Central memory CD8-positive, alpha-beta T cell (primary cell): ENCODE data around the gene TET3.

Source experiments
- ATAC-seq: fragments of 150-1000 bp; cut with Tn5 transposase; replicated peaks from 2 replicates; pipeline ENCODE4 v1.10.0; 2022; ENCODE audit warnings: mild to moderate bottlenecking, moderate FRiP score, moderate number of reproducible peaks; ENCODE audit not compliant: poor library complexity, severe bottlenecking; ENCODE audit errors: extremely low read depth
- DNase-seq, 2 donors: peaks; one replicate each; pipeline ENCODE4 v3.0.0; 2021; ENCODE audit warnings: low spot score in 2 of 2
- H3K27ac Mint-ChIP-seq: one replicate; pipeline ENCODE4 v1.8.0; 2022; ENCODE audit warnings: low read depth, mild to moderate bottlenecking, moderate library complexity, mixed read lengths
- H3K27me3 Mint-ChIP-seq: one replicate; pipeline ENCODE4 v1.8.0; 2022; ENCODE audit warnings: mixed read lengths
- H3K36me3 Mint-ChIP-seq: one replicate; pipeline ENCODE4 v1.8.0; 2022; ENCODE audit warnings: mild to moderate bottlenecking, moderate library complexity, mixed read lengths; ENCODE audit not compliant: insufficient read depth
- H3K4me1 Mint-ChIP-seq: one replicate; pipeline ENCODE4 v1.8.0; 2022; ENCODE audit warnings: mixed read lengths
- H3K4me3 Mint-ChIP-seq: one replicate; pipeline ENCODE4 v1.8.0; 2022; ENCODE audit warnings: mild to moderate bottlenecking, moderate library complexity, mixed read lengths
- H3K9me3 Mint-ChIP-seq: one replicate; pipeline ENCODE4 v1.8.0; 2022; ENCODE audit warnings: mixed read lengths

Gene TET3

DNA sequence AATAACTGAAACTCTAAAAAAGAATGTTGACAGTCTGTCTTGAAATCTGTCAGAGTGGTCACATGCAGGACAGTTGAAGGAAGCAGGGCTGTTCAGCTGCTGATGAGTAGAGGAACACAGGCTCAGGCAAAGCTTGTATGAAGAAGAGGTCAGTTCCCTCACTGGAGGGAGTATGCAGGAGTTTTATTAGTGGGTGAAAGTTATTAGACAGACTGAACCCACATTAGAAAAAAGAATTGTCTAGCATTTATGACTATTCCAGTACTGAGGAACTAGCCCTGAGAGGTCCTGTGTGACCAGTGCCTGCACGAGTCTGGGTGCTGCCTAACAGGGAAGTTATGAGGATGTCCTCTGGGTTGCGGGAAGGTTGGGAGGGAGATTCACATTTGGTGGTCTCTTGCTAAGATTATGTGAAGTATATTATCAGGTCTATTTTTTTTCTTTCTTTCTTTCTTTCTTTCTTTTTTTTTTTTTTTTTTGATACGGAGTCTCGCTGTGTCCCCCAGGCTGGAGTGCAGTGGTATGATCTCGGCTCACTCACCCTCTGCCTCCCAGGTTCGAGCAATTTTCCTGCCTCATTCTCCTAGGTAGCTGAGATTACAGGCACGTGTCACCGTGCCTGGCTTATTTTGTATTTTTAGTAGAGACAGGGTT is 9.6 kb downstream of the TET3 start:
- Mint-ChIP-seq H3K4me1 (peaks cover 63% of the 10 kb centered on the region), H3K9me3 (no peaks in the 10 kb centered on the region), H3K4me3 (no peak overlapping the region), H3K27ac (no peak overlapping the region), H3K36me3 (peaks cover 8% of the 10 kb centered on the region), H3K27me3 (no peaks in the 10 kb centered on the region)
- ATAC-seq (no peak), DNase-seq (no peak)

DNA sequence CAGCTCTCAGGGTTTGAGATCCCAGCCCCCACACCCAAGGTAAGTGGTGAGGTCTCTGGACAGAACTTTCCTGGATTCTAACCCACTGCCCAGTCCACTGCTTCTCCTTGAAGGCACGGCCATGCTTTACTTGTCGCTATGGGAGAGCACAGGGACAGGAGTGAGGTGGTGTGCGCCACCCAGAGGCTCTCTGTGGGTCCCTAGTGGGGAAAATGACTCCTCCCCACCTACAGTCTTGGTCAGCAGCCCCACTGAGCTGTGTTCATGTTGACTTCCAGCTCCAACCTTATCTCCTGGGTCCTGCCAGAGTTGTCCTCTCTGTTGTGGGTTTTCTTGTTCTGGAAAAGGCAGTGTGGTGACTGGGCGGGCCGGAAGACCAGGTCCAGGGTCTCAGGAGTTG is 11.1 kb downstream of the TET3 start:
- Mint-ChIP-seq H3K27me3 (no peaks in the 10 kb centered on the region), H3K4me3 (no peak overlapping the region), H3K27ac (no peak overlapping the region), H3K4me1 (peaks cover 65% of the 10 kb centered on the region), H3K9me3 (no peaks in the 10 kb centered on the region), H3K36me3 (peaks cover 7% of the 10 kb centered on the region)
- DNase-seq (no peak), ATAC-seq (no peak)

DNA sequence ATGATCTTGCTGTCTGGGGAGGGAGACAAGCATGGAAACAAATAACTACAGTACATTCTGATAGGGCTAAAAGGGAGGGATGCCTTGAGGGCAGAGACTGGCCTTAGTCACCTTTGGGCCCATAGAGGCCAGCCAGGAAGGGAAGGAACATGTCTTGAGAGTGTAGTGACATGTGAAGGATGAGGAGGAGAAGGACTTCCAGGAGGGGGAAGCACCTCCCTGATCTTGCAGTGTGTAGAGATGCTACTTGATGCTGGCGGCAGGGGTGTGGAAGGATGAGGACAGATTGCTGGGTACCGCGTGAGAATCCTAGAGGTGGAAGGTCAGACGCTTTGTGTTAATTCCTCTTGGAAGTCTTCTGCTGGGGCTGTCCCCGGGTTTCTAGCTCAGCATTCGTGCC is 13.1 kb downstream of the TET3 start:
- DNase-seq, result no peak
- Mint-ChIP-seq H3K27ac (peak overlapping the region; percentile 67), H3K27me3 (no peaks in the 10 kb centered on the region), H3K9me3 (no peaks in the 10 kb centered on the region), H3K36me3 (peaks cover 5% of the 10 kb centered on the region), H3K4me1 (peaks cover 74% of the 10 kb centered on the region), H3K4me3 (no peak overlapping the region)
- ATAC-seq, result no peak

DNA sequence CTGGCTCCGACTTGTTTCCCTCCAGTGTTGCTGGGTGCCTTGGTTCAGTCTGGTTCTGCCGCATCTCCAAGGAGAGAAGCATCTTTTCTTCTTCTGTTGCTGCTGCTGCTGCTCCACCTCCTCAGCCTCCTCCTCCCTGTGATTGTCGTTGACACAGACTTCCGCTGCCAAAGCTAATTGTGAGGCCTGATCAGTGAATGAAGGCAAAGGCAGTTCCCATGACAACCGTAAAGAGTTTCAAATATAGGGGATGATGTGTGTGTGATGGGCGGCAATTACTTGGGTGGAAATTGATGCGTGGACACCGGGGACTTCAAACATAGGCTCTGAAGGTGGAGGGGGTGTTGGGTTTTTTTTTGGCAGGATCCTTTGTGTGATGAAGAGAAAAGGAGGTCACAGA is 13.7 kb downstream of the TET3 start:
- H3K27ac Mint-ChIP-seq, result no peak overlapping the region
- peaks cover 72% of the 10 kb centered on the region for H3K4me1 Mint-ChIP-seq
- no peaks in the 10 kb centered on the region for H3K9me3 Mint-ChIP-seq
- H3K27me3 Mint-ChIP-seq, result no peaks in the 10 kb centered on the region
- peaks cover 6% of the 10 kb centered on the region for H3K36me3 Mint-ChIP-seq
- H3K4me3 Mint-ChIP-seq, result no peak overlapping the region
- no peak for DNase-seq
- no peak for ATAC-seq

DNA sequence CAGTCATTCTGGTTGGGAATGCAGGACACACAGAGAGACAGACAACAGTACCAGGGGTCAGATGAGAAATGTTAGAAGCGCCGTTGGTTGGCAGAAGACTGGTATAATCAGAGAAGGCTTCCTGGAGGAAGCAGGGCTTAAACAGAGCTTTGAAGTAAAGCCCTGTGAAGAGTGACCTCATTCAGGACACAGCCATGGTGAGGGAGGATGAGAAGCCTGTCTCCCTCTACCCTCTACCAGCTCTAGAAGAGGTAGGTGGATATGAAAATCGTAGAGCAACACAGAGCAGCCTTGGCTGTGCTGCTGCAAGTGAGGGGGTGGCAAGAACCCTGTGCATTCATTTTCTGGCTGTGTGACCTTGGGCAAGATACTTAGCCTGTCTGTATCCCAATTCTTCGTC is 14.2 kb downstream of the TET3 start:
- peaks cover 70% of the 10 kb centered on the region for H3K4me1 Mint-ChIP-seq
- H3K9me3 Mint-ChIP-seq, result no peaks in the 10 kb centered on the region
- ATAC-seq (no peak), DNase-seq (no peak)
- no peak overlapping the region for H3K4me3 Mint-ChIP-seq
- H3K27me3 Mint-ChIP-seq, result no peaks in the 10 kb centered on the region
- peaks cover 6% of the 10 kb centered on the region for H3K36me3 Mint-ChIP-seq
- H3K27ac Mint-ChIP-seq, result no peak overlapping the region

DNA sequence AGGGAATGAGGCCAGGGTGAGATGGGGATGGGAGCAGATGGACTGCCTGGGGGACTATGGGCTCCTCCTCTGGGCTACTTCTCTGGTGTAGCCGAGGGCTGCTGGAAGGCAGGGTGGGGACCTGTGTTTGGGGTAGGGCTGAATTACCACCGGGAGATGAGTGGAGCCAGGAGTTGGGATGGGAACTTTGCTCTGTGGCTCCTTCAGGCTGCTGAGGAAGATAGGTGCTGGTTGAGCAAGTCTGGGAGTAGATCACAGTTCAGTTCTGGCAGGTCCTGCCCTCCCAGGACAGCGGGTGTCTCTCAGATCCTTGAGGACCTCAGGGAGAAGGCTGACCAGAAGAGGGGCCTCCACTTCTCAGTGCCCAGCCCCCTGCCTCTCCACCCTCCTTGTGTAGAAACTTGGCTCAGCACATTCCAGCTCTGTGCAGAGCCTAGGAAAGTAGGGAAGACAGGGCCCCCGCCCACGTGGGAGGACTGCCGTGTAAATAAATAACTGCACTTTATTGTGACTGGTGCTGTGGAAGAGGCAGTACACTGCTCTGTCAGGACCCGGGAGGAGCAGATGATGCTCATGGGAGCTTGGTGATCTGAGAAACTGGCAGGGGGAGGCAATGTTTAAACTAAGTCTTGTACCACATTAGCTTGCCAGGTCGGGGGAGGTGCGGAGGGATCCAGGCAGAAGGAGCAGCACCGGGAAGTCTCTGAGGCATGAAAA is 15.3 kb downstream of the TET3 start:
- peak overlapping the region; percentile 4 for H3K27ac Mint-ChIP-seq
- no peak for ATAC-seq
- no peak for DNase-seq
- no peaks in the 10 kb centered on the region for H3K27me3 Mint-ChIP-seq
- peaks cover 8% of the 10 kb centered on the region for H3K36me3 Mint-ChIP-seq
- no peaks in the 10 kb centered on the region for H3K9me3 Mint-ChIP-seq
- H3K4me3 Mint-ChIP-seq, result peak overlapping the region; percentile 79
- peaks cover 73% of the 10 kb centered on the region for H3K4me1 Mint-ChIP-seq

DNA sequence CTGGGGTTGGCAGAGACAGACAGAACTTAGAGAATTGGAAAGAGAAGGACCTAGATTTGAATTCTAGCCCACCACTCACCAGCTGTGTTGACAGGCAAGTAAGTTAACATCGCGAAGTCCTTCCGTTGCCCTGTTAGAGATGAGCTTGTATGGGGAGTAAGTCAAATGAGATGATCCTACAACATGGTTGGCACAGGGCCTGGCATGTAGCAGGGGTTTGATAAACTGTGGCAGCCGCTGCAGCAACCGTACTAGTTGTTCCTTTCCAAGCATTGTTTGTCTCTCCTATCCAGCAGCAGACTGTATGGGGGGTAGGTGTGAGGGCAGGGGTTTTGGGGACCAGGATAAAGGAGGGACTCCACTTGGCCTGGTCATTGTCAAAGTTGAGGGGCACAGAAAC is 16.0 kb downstream of the TET3 start:
- H3K4me1 Mint-ChIP-seq, result peaks cover 73% of the 10 kb centered on the region
- H3K4me3 Mint-ChIP-seq, result peak overlapping the region; percentile 79
- H3K27ac Mint-ChIP-seq, result peak overlapping the region; percentile 91
- DNase-seq (no peak), ATAC-seq (no peak)
- H3K9me3 Mint-ChIP-seq, result no peaks in the 10 kb centered on the region
- H3K27me3 Mint-ChIP-seq, result no peaks in the 10 kb centered on the region
- peaks cover 8% of the 10 kb centered on the region for H3K36me3 Mint-ChIP-seq

DNA sequence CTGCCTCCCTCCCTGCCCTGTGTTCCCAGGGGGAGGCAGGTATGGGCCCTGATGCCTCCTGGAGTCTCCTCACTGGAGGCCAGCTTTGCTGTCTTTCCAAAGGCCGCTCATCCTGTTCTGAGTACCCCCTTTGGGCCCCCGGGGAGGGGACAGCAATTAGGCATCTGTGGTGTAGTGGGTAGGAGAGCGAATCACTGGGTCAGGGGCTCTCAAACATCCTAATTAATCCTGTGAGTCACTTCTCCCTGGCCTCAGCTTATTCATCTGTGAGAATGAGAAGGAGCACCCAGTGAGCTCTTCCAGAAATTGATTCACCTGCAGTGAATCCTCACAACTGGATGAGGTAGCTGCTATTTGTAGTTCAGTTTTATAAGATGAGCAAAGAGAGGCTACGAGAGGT is 16.4 kb downstream of the TET3 start:
- Mint-ChIP-seq H3K4me3 (peak overlapping the region; percentile 79), H3K4me1 (peaks cover 73% of the 10 kb centered on the region), H3K27me3 (no peaks in the 10 kb centered on the region), H3K27ac (peak overlapping the region; percentile 91), H3K9me3 (no peaks in the 10 kb centered on the region), H3K36me3 (peaks cover 8% of the 10 kb centered on the region)
- ATAC-seq (no peak), DNase-seq (no peak)

DNA sequence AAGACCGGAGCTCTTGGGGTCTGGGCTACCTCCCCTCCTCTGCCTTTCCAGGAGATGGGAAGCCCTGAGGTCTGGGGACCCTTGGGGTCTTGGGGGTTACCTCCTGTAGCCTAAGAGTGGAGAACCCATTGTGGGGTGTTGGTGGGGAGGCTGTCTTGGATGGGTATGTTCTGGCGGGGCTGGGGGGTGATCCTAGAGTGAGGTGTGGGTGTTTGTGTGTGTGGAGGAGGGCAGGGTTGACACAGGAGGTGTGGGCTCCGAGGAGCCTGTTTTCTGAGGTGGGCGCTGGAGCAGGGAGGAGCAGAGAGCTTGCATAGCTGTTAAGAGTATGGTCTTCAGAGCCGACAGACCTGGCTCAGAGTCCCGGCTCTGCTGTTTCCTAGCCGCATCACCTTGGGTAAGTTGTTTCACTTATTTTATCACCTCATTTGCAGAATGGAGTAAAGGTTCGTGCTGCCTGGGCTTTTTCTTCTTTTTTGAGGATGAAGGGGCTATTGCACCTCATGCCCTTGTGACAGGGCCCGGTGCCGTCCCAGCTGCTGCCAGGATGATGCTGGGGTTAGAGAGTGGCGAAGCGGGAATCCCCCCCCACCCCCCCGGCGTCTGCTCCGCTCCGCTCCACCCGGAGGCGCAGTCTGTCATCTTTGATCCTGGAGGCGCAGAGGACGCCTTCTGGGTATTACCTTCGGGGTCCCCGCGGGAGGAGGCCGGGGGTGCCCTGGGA is 17.2 kb downstream of the TET3 start:
- H3K9me3 Mint-ChIP-seq, result no peaks in the 10 kb centered on the region
- DNase-seq (no peak), ATAC-seq (peak; percentile 57)
- peaks cover 6% of the 10 kb centered on the region for H3K36me3 Mint-ChIP-seq
- no peaks in the 10 kb centered on the region for H3K27me3 Mint-ChIP-seq
- peaks cover 72% of the 10 kb centered on the region for H3K4me1 Mint-ChIP-seq
- peak overlapping the region; percentile 91 for H3K27ac Mint-ChIP-seq
- peak overlapping the region; percentile 79 for H3K4me3 Mint-ChIP-seq

DNA sequence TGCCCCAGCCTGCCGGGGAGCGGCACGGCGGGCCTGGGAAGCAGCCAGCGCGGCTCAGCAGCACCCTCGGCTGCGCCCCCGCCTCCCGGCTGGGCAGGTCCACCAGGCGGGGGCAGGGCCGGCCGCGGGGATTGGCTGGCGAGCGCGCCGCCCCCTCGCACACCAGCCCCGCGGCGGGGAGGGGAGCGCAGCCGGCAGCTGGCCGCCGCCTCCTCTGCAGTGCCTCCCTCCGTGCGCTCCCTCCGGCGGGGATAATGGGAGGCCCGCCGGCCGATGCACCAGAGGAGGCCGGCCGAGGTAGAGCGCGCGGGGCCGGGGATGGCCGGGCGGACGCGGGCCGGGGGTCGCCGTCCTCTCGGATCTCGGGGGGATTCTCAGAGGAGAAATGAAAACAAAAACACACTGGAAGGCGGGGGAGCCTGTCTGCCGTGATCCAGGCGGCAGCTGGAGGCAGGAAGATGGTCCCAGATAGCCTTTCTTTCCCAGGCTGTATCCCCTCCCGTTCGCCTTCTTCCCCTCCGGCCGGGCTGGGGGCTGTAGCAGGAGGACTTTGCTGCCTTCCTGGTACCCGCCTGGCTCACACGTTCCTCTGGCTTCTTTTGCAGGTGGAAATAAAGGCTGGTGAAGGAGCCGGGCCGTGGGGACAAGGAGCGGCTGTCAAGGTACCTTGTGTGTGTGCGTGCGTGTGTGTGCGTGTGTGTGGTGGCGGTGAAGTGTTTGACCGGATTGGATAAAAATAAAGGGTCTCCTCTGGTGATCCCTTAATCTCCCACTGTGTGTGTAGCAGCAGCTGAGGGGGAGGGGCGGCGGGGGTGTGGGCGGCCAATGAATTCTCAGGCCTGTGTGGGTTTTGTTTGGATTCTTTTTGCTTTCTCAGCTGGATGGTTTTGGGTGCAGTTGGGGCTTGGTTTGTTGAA is 18.1 kb downstream of the TET3 start:
- peak overlapping the region; percentile 19 for H3K27ac Mint-ChIP-seq
- H3K4me1 Mint-ChIP-seq, result peaks cover 67% of the 10 kb centered on the region
- DNase-seq (peak; percentile 61 to 64), ATAC-seq (peak; percentile 94)
- no peaks in the 10 kb centered on the region for H3K9me3 Mint-ChIP-seq
- H3K36me3 Mint-ChIP-seq, result peaks cover 6% of the 10 kb centered on the region
- H3K27me3 Mint-ChIP-seq, result no peaks in the 10 kb centered on the region
- peak overlapping the region; percentile 79 for H3K4me3 Mint-ChIP-seq

DNA sequence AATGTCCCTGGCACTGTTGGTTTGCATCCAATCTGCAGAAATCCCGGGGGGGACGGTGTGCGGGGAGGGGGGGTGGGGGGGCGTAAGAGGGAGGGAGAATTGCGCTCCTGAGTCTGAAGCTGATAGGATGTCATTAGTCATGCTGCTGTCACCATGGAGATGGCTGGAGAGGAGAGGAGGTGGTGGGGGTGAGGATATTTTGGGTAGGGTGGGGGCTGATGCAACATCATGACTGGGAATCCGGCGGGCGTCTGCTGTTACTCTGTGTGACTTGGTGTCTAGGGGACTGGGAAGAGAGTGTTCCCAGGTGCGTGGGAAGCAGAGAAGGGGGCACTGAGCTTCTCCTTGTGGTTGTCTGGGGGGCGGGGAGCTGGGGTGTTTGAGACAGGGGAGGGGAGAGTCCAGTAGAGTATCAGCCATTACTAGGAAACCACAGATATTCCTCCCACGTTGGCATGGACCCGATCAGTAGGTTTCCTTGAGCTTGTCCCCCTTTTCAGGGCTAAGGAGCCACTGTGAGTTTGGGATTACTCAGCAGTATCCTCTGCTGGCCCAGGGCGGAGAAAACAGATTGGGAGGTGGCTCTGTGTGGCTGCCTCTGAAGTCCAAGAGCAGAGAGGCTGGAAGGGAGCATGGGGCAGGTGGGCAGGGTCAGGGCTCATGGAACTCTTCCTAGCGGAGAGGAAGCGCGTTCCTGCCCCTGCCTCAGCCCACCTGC is 18.9 kb downstream of the TET3 start:
- Mint-ChIP-seq H3K27me3 (no peaks in the 10 kb centered on the region), H3K4me1 (peaks cover 63% of the 10 kb centered on the region), H3K27ac (no peak overlapping the region), H3K36me3 (peaks cover 4% of the 10 kb centered on the region), H3K9me3 (no peaks in the 10 kb centered on the region), H3K4me3 (peak overlapping the region; percentile 79)
- ATAC-seq (no peak), DNase-seq (no peak)
